H1 (cell line): Measurements from ENCODE around the gene RUFY1. TPM values are rescaled to one million over a fixed set of nuclear protein-coding genes. Genes with fewer than 3 reads are reported as not detected.
A peak's percentile ranks its signal among the peaks of the same experiment; 100 is the strongest.

Source experiments
- CTCF ChIA-PET: fragments of 300-600 bp; sonication (Branson Sonifier 250); formaldehyde crosslinking; loops from one replicate; lab custom pipeline; 2021; ENCODE audit not compliant: partially characterized antibody; lab: Charles Lee
- POLR2A ChIA-PET: fragments of 300-600 bp; sonication (Branson Sonifier 250); formaldehyde crosslinking; loops from one replicate; lab custom pipeline; 2021; ENCODE audit warnings: inconsistent platforms; ENCODE audit not compliant: partially characterized antibody; lab: Charles Lee
- DNase-seq, 2 experiments: peaks; one replicate each; pipeline versions ENCODE4 v3.0.0 to v3.0.0-alpha.2; 2010 to 2022; ENCODE audit warnings: low spot score in 2 of 2, low read depth in 1 of 2, mixed read lengths in 1 of 2
- FAIRE-seq: peaks from 2 replicates; lab custom pipeline; 2011; peaks lifted over from hg19 to GRCh38; lab: Jason Lieb, UNC
- H2AFZ ChIP-seq: 2 replicates; pipeline ENCODE4 v1.8.1; 2012; ENCODE audit warnings: low read length, inconsistent platforms
- H2AK5ac ChIP-seq: 2 replicates; pipeline ENCODE4 v1.6.1; 2013; ENCODE audit warnings: low read depth, low read length
- H2BK120ac ChIP-seq: replicated peaks from 2 replicates; pipeline ENCODE3; 2013; ENCODE audit warnings: low read depth, low read length, inconsistent platforms
- H2BK12ac ChIP-seq: 2 replicates; pipeline ENCODE4 v1.6.1; 2013; ENCODE audit warnings: low read depth, low read length
- H2BK15ac ChIP-seq: 2 replicates; pipeline ENCODE4 v1.6.1; 2013; ENCODE audit warnings: low read length
- H2BK20ac ChIP-seq: 2 replicates; pipeline ENCODE4 v1.6.1; 2013; ENCODE audit warnings: low read length
- H2BK5ac ChIP-seq: 2 replicates; pipeline ENCODE4 v1.6.1; 2013; ENCODE audit warnings: low read depth, low read length
- H3K14ac ChIP-seq: 2 replicates; pipeline ENCODE4 v1.6.1; 2013; ENCODE audit warnings: inconsistent platforms; ENCODE audit not compliant: insufficient read length
- H3K18ac ChIP-seq: 2 replicates; pipeline ENCODE4 v1.6.1; 2013; ENCODE audit warnings: low read length; ENCODE audit errors: extremely low read depth
- H3K23ac ChIP-seq: 2 replicates; pipeline ENCODE4 v1.6.1; 2013; ENCODE audit warnings: inconsistent platforms; ENCODE audit not compliant: insufficient read length
- H3K23me2 ChIP-seq: 2 replicates; pipeline ENCODE4 v1.6.1; 2013; ENCODE audit warnings: low read depth, low read length
- H3K27ac ChIP-seq: 2 replicates; pipeline ENCODE4 v1.6.1; 2011; ENCODE audit warnings: low read depth, low read length, inconsistent platforms
- H3K27me3 ChIP-seq, 4 experiments: replicated peaks in 1 of 4; 1 replicate in 1 of 4; 2 replicates in 3 of 4; pipeline versions ENCODE4 v1.6.1 to v1.8.1; 2011 to 2013; ENCODE audit warnings: low read length in 3 of 4, mild to moderate bottlenecking in 3 of 4, inconsistent platforms in 2 of 4, mixed read lengths in 2 of 4, moderate library complexity in 1 of 4; ENCODE audit not compliant: control insufficient read depth in 3 of 4, insufficient read depth in 3 of 4; ENCODE audit errors: extremely low read depth in 1 of 4
- H3K36me3 ChIP-seq, 4 experiments: 2 replicates each; pipeline versions ENCODE4 v1.6.1 to v1.8.1; 2011 to 2013; ENCODE audit warnings: mild to moderate bottlenecking in 4 of 4, low read length in 3 of 4, moderate library complexity in 2 of 4, control low read depth in 1 of 4, inconsistent platforms in 1 of 4; ENCODE audit not compliant: insufficient read depth in 4 of 4, control insufficient read depth in 2 of 4
- H3K4ac ChIP-seq: replicated peaks from 2 replicates; pipeline ENCODE3; 2013; ENCODE audit warnings: low read length, low read depth, mixed read lengths, inconsistent platforms; ENCODE audit not compliant: insufficient read length
- H3K4me1 ChIP-seq, 4 experiments: replicated peaks in 1 of 4; 1 replicate in 1 of 4; 2 replicates in 3 of 4; pipeline versions ENCODE4 v1.6.1 to v1.8.1; 2011 to 2013; ENCODE audit warnings: low read length in 3 of 4, inconsistent platforms in 2 of 4, mixed read lengths in 1 of 4; ENCODE audit not compliant: insufficient read depth in 4 of 4, control insufficient read depth in 3 of 4
- H3K4me2 ChIP-seq, 2 experiments: 2 replicates each; pipeline versions ENCODE4 v1.6.1 to v1.8.1; 2011 to 2013; ENCODE audit warnings: low read depth in 2 of 2, low read length in 2 of 2, control low read depth in 1 of 2, inconsistent platforms in 1 of 2, mild to moderate bottlenecking in 1 of 2; ENCODE audit not compliant: insufficient read depth in 1 of 2
- H3K4me3 ChIP-seq, 4 experiments: fragments of 200-600, 300-600 bp in 1 of 4; sonication (generic), shearing (Covaris generic), sonication (Bioruptor Twin) in 1 of 4; 2 replicates each; pipeline versions ENCODE4 v1.5.1 to v1.8.1; 2011 to 2016; ENCODE audit warnings: low read length in 4 of 4, low read depth in 3 of 4, control low read depth in 2 of 4, inconsistent platforms in 2 of 4, mild to moderate bottlenecking in 2 of 4, mixed read lengths in 1 of 4, moderate library complexity in 1 of 4; ENCODE audit not compliant: insufficient read depth in 2 of 4; ENCODE audit errors: extremely low read depth in 1 of 4
- H3K56ac ChIP-seq: replicated peaks from 2 replicates; pipeline ENCODE3; 2013; ENCODE audit warnings: low read depth, mild to moderate bottlenecking, mixed read lengths, low read length, inconsistent platforms; ENCODE audit not compliant: insufficient read length
- H3K79me1 ChIP-seq: 2 replicates; pipeline ENCODE4 v1.6.1; 2013; ENCODE audit warnings: low read depth, low read length, control low read depth
- H3K79me2 ChIP-seq, 2 experiments: 2 replicates each; pipeline versions ENCODE4 v1.6.1 to v1.8.1; 2012 to 2013; ENCODE audit warnings: low read length in 2 of 2, mild to moderate bottlenecking in 2 of 2, inconsistent platforms in 1 of 2; ENCODE audit not compliant: insufficient read depth in 2 of 2, control insufficient read depth in 1 of 2
- H3K9ac ChIP-seq, 4 experiments: replicated peaks in 1 of 4; 1 replicate in 1 of 4; 2 replicates in 3 of 4; pipeline versions ENCODE4 v1.6.1 to v1.8.1; 2011 to 2013; ENCODE audit warnings: low read depth in 3 of 4, low read length in 3 of 4, control low read depth in 2 of 4, mild to moderate bottlenecking in 2 of 4, moderate library complexity in 2 of 4, inconsistent platforms in 1 of 4; ENCODE audit errors: extremely low read depth in 1 of 4
- H3K9me3 ChIP-seq, 2 experiments: 2 replicates each; pipeline versions ENCODE4 v1.6.1 to v1.8.1; 2012 to 2013; ENCODE audit warnings: mild to moderate bottlenecking in 2 of 2, moderate library complexity in 2 of 2, control low read depth in 1 of 2, inconsistent platforms in 1 of 2, low read depth in 1 of 2, low read length in 1 of 2, mixed read lengths in 1 of 2; ENCODE audit not compliant: insufficient read depth in 2 of 2
- H4K20me1 ChIP-seq, 2 experiments: replicated peaks in 1 of 2; 2 replicates each; pipeline versions ENCODE3 to v1.8.1; 2011 to 2013; ENCODE audit warnings: inconsistent platforms in 2 of 2, low read length in 2 of 2, mild to moderate bottlenecking in 1 of 2; ENCODE audit not compliant: insufficient read depth in 2 of 2, control insufficient read depth in 1 of 2
- H4K5ac ChIP-seq: 2 replicates; pipeline ENCODE4 v1.6.1; 2013; ENCODE audit warnings: low read length, low read depth, mixed read lengths, inconsistent platforms; ENCODE audit not compliant: insufficient read length
- H4K8ac ChIP-seq: 2 replicates; pipeline ENCODE4 v1.8.0; 2013; ENCODE audit warnings: mild to moderate bottlenecking, moderate library complexity, low read length, inconsistent platforms; ENCODE audit not compliant: insufficient read depth; ENCODE audit errors: extremely low read depth
- H4K91ac ChIP-seq: replicated peaks from 2 replicates; pipeline ENCODE3; 2013; ENCODE audit warnings: low read length, mixed read lengths, inconsistent platforms; ENCODE audit not compliant: insufficient read length
- BACH1 ChIP-seq: IDR thresholded peaks from 2 replicates; pipeline ENCODE4 v1.6.1; 2012; ENCODE audit warnings: low read length, improper control_type of control experiment
- CHD1 ChIP-seq: IDR thresholded peaks from 2 replicates; pipeline ENCODE4 v1.6.1; 2012; ENCODE audit warnings: low read depth, low read length, improper control_type of control experiment
- EGR1 ChIP-seq: IDR thresholded peaks from 2 replicates; pipeline ENCODE4 v1.6.1; 2011; ENCODE audit warnings: low read depth, low read length, borderline replicate concordance
- KDM5A ChIP-seq: fragments of 200-600 bp; IDR thresholded peaks from 2 replicates; pipeline ENCODE4 v1.7.1; 2012; ENCODE audit warnings: mild to moderate bottlenecking, low read length, inconsistent platforms, mixed read lengths
- MAFK ChIP-seq: IDR thresholded peaks from 2 replicates; pipeline ENCODE4 v1.6.1; 2012; ENCODE audit warnings: low read depth, mild to moderate bottlenecking, improper control_type of control experiment, low read length
- RFX5 ChIP-seq: IDR thresholded peaks from 2 replicates; pipeline ENCODE4 v1.6.1; 2011; ENCODE audit warnings: low read depth, low read length, improper control_type of control experiment, borderline replicate concordance
- SIRT6 ChIP-seq: IDR thresholded peaks from one replicate; pipeline ENCODE4 v1.7.1; 2012; ENCODE audit warnings: low read length, inconsistent platforms
- SP2 ChIP-seq: IDR thresholded peaks from 2 replicates; pipeline ENCODE4 v1.6.1; 2012; ENCODE audit warnings: mild to moderate bottlenecking, low read length, inconsistent platforms
- WGBS, 2 experiments: shearing (Covaris generic) in 1 of 2; methylation state at CpG; one replicate each; pipeline versions ENCODE4 v1.1.6 to v1.1.7; 2013 to 2015; ENCODE audit warnings: low lambda C conversion rate in 2 of 2, mixed read lengths in 2 of 2, inconsistent platforms in 1 of 2, low coverage in 1 of 2, missing lambda C conversion rate in 1 of 2; ENCODE audit not compliant: insufficient replicate concordance in 2 of 2, insufficient coverage in 1 of 2, insufficient read length in 1 of 2; ENCODE audit errors: extremely low coverage in 1 of 2, missing lambda C conversion rate in 1 of 2; 5-methylcytosine and 5-hydroxymethylcytosine counted together
- polyA plus RNA-seq, 7 experiments: library from polyadenylated mRNA; depleted of rRNA in 3 of 7; stranded (reverse) in 5 of 7; unstranded in 2 of 7; fragments of >200 nt in 5 of 7; fragments of 200-250 nt in 2 of 7; gene quantifications; 1 replicate in 5 of 7; 2 replicates in 1 of 7; 4 replicates in 1 of 7; pipeline versions ENCODE4 v1.2.1 to v1.2.3, GENCODE V29; 2011 to 2013; ENCODE audit warnings: missing spikeins in 2 of 7, mixed read lengths in 2 of 7
- total RNA-seq: library from RNA; stranded (reverse); fragmentation: NEBNext Ultra II Directional; extraction: Animal tissue kit (Norgen Biotek cat#: 25700); gene quantifications from 2 replicates; pipeline ENCODE4 v1.2.1, GENCODE V29; 2021
- TF ChIP-seq, protein P1 (sequence below): IDR thresholded peaks from 2 replicates; pipeline ENCODE4 v1.6.1; 2012; ENCODE audit warnings: inconsistent platforms

Gene RUFY1
- total and polyA plus RNA-seq, 2 of the 8 experiments (the other 6 are each of a cell fraction or from before 2014, with no cell fraction given): 22.4 to 29.5 TPM

DNA sequence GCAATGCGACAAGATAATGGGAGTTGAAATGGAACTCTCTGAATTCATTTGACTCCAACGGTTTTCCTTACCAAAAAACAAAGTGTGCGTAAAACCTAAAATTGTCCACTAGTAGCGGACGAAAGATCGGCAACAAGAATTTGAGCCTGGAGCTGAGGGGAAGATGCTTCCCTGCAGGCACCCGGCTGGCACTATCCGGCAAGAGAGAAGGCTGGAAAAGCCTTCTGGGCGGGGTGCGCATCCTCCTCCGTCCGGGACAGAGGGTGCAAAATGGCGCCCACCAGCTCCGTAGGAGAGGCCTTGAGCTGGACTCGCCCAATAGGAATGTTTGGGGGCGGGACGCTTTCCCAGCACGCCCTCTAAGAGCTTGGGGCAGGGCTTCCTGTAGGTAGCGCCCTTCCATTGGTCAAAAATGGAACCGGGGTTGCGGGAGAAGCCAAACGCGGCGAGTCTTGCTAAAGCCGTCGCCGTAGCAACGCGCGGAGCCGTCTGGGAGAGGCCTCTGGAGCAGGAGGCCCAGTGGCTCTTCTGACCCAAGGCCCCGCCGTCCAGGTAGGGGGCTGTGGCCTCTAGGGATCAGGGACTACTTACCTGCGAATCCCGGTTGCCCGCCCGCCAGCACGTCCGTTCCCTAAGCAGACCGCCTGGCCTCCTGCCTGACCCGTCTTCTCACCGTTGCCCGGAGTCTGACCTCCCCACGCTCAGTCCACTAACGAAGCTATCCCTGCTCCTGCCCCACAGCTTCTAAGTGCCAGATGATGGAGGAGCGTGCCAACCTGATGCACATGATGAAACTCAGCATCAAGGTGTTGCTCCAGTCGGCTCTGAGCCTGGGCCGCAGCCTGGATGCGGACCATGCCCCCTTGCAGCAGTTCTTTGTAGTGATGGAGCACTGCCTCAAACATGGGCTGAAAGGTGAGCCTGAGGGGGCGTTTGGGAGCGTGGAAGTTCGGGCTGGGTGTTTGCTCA, 9.2 kb downstream of the RUFY1 start:
- H3K9ac ChIP-seq: peak overlapping the region in 3 of 4 experiments; percentile 93 to 98 (median 96); a peak in 6 of 7 replicates
- H3K36me3 ChIP-seq: peaks cover 0 to 32% (median 16%) of the 10 kb centered on the region in 4 experiments; a peak in 7 of 8 replicates
- no peak overlapping the region for H3K23ac ChIP-seq
- H3K56ac ChIP-seq: peak overlapping the region; percentile 13
- no peaks in the 10 kb centered on the region for H3K9me3 ChIP-seq
- H4K91ac ChIP-seq: peak overlapping the region; percentile 45
- H2AK5ac ChIP-seq: 0 out of 2 replicates have a peak overlapping the region, but pooled peaks have one; percentile 3
- peak overlapping the region; percentile 73 for H4K5ac ChIP-seq
- peak overlapping the region; percentile 95 for H2BK5ac ChIP-seq
- peak overlapping the region; percentile 92 to 95 for H3K4me2 ChIP-seq
- H2BK15ac ChIP-seq: 0 out of 2 replicates have a peak overlapping the region, but pooled peaks have one; percentile 46
- no peak overlapping the region for H2BK20ac ChIP-seq
- WGBS, 2 experiments: 8% methylated on average over 52 of the region's 52 CpGs; no CpG with 5 or more reads in 1 of the 2 experiments
- H3K27me3 ChIP-seq: no peaks in the 10 kb centered on the region
- POLR2A ChIA-PET: interaction anchor here (0.6 to 5.8 kb wide), 18 partner anchors 9 to 122 kb away, joined by 3 to 41 read pairs (median 6); partner anchors contain the start of genes HNRNPH1 and RUFY1
- peak overlapping the region; percentile 4 for H2BK120ac ChIP-seq
- peak overlapping the region; percentile 98 for H3K18ac ChIP-seq
- peak overlapping the region; percentile 66 to 84 (median 80) for H3K4me3 ChIP-seq
- peaks cover 2% of the 10 kb centered on the region for H3K79me1 ChIP-seq
- H2BK12ac ChIP-seq: peak overlapping the region; percentile 91; the same call in 1 of the 2 replicates
- H3K4me1 ChIP-seq: peaks cover 0 to 5% (median 3%) of the 10 kb centered on the region in 4 experiments; a peak in 5 of 7 replicates
- H3K23me2 ChIP-seq: 0 out of 2 replicates have a peak, but pooled peaks cover 3% of the 10 kb centered on the region
- peak overlapping the region; percentile 37; the same call in 1 of the 2 replicates for H2AFZ ChIP-seq
- CTCF ChIA-PET: interaction anchor here (1.1 to 1.7 kb wide), 3 partner anchors 11 to 71 kb away, joined by 3 to 7 read pairs (median 4); no protein-coding TSS in a partner anchor
- peak overlapping the region; percentile 97 for H3K27ac ChIP-seq
- H3K14ac ChIP-seq: peak overlapping the region; percentile 25
- peaks cover 0 to 43% of the 10 kb centered on the region in 2 experiments; a peak in 3 of 4 replicates for H3K79me2 ChIP-seq
- H4K8ac ChIP-seq: peak overlapping the region; percentile 91
- peaks cover 0 to 2% of the 10 kb centered on the region in 2 experiments for H4K20me1 ChIP-seq
- peak; percentile 91 to 95 for DNase-seq
- peak; percentile 78 for FAIRE-seq
- H3K4ac ChIP-seq: peak overlapping the region; percentile 55
- TF ChIP-seq BACH1 (no peak), RFX5 (no peak), CHD1 (no peak), SIRT6 (no peak), EGR1 (no peak), SP2 (no peak), KDM5A (no peak), MAFK (no peak)
- TF ChIP-seq, protein P1, sequence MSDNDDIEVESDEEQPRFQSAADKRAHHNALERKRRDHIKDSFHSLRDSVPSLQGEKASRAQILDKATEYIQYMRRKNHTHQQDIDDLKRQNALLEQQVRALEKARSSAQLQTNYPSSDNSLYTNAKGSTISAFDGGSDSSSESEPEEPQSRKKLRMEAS: no peak; the same call in 1 of the 2 replicates
